ENCODE data around the gene ZCCHC3. TPM values are rescaled to one million over a fixed set of nuclear protein-coding genes. Genes with fewer than 3 reads are reported as not detected.

ZCCHC3 gene
- total RNA-seq, 1 donor from 2014 or later: 40.0 TPM

- Mint-ChIP-seq H3K4me1 (ENCODE audit: unreplicated experiment) (no peaks in the 10 kb centered on the region), H3K27ac (ENCODE audit: unreplicated experiment) (no peak overlapping the region), H3K9me3 (ENCODE audit: unreplicated experiment) (no peaks in the 10 kb centered on the region), H3K4me3 (ENCODE audit: unreplicated experiment) (peak overlapping the region; percentile 71), H3K36me3 (ENCODE audit: low read depth, unreplicated experiment) (peaks cover 43% of the 10 kb centered on the region), H3K27me3 (ENCODE audit: unreplicated experiment) (peaks cover 2% of the 10 kb centered on the region)
- peak; percentile 52 for DNase-seq (ENCODE audit: low spot score)
- no peak for TF ChIP-seq CTCF (IDR thresholded peaks at IDR 0.05; ENCODE audit: unreplicated experiment)
These were observed 18.5 kb upstream of the ZCCHC3 start for GRCh38 chr20:278607-279571.

DNA sequence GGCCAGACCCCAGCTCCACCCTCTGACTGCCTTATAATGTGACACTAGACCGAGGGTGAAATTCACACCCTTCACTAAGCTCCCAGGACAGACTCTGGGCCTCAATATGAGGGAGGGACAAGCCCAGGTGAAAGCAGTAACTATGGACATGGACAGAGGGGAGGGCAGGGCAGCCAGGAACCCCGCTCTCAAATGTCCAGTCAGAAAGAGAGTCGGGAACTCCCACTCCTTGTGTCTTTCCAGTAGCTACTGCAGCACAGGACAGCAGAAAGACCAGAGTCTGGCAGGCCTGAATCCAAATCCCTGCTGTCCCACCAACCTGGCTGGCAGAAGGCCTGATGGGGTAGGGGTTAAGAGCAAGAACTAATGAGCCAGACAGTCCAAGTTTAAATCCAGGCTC, 13.2 kb upstream of the ZCCHC3 start:
- Mint-ChIP-seq H3K4me1 (ENCODE audit: unreplicated experiment) (peaks cover 8% of the 10 kb centered on the region), H3K27ac (ENCODE audit: unreplicated experiment) (no peak overlapping the region)

GRCh38 chr20:286508-286907, 10.9 kb upstream of the ZCCHC3 start:
- DNase-seq (ENCODE audit: low spot score): no peak
- Mint-ChIP-seq H3K36me3 (ENCODE audit: low read depth, unreplicated experiment) (peaks cover 10% of the 10 kb centered on the region), H3K27me3 (ENCODE audit: unreplicated experiment) (peaks cover 1% of the 10 kb centered on the region), H3K27ac (ENCODE audit: unreplicated experiment) (no peak overlapping the region), H3K4me1 (ENCODE audit: unreplicated experiment) (peaks cover 18% of the 10 kb centered on the region), H3K4me3 (ENCODE audit: unreplicated experiment) (no peak overlapping the region), H3K9me3 (ENCODE audit: unreplicated experiment) (no peaks in the 10 kb centered on the region)
- no peak for TF ChIP-seq CTCF (IDR thresholded peaks at IDR 0.05; ENCODE audit: unreplicated experiment)

More for the DNA sequence above, 13.2 kb upstream of the ZCCHC3 start:
- no peak for TF ChIP-seq CTCF (IDR thresholded peaks at IDR 0.05; ENCODE audit: unreplicated experiment)
- Mint-ChIP-seq H3K36me3 (ENCODE audit: low read depth, unreplicated experiment) (peaks cover 18% of the 10 kb centered on the region), H3K4me3 (ENCODE audit: unreplicated experiment) (no peak overlapping the region), H3K27me3 (ENCODE audit: unreplicated experiment) (peaks cover 1% of the 10 kb centered on the region), H3K9me3 (ENCODE audit: unreplicated experiment) (no peaks in the 10 kb centered on the region)
- no peak for DNase-seq (ENCODE audit: low spot score)

DNA sequence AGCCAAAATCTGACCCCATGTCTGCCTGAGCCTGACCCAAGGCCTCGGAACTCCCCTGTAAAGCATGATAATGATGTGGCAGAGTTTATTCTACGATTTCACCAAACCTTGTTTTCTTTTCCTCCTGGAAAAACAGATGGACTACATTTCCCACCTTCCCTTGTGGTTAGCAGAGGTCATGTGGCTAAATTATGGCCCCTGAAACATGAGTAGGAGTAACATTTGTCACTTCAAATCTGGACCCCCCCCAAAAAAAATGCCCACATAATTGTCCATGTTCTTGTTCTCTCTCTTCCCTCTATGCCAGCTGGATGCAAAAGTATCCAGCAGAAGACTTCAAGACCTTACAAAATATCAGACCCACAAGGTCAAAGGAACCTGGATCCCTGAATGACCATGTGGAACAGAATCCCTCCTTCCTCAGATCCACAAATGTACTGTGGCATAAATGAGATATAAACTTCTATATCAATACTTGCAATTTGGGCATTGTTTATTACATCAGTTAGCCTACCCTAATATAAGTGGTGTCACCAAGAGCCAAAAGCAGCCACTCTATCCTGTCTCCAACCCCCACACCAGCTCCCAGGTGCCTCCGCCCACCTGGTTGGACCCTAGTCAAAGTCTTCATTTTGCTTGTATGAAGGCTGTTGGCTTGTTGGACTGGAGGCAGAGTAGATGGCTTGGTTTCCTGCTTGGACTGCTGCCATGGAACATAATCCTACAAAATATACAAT, 8.2 kb upstream of the ZCCHC3 start:
- no peak for DNase-seq (ENCODE audit: low spot score)

More for the DNA sequence above, 8.2 kb upstream of the ZCCHC3 start:
- Mint-ChIP-seq H3K27me3 (ENCODE audit: unreplicated experiment) (no peaks in the 10 kb centered on the region), H3K36me3 (ENCODE audit: low read depth, unreplicated experiment) (peaks cover 5% of the 10 kb centered on the region), H3K9me3 (ENCODE audit: unreplicated experiment) (no peaks in the 10 kb centered on the region), H3K4me1 (ENCODE audit: unreplicated experiment) (peaks cover 29% of the 10 kb centered on the region), H3K4me3 (ENCODE audit: unreplicated experiment) (no peak overlapping the region), H3K27ac (ENCODE audit: unreplicated experiment) (no peak overlapping the region)
- no peak for TF ChIP-seq CTCF (IDR thresholded peaks at IDR 0.05; ENCODE audit: unreplicated experiment)

All from endothelial cell (in vitro differentiated cells).